NCI-H187 (cell line): ENCODE data around the gene GLRX2.
"Not testable (repeated sequence)": the region's sequence is repeated elsewhere in the genome, so short reads cannot be mapped to it uniquely, and the experiment has no call there.

ENCODE experiments used
- DNase-seq, 2 experiments: peaks; one replicate each; lab custom pipeline; 2025; lab: John Stamatoyannopoulos, UW

Gene GLRX2

DNA sequence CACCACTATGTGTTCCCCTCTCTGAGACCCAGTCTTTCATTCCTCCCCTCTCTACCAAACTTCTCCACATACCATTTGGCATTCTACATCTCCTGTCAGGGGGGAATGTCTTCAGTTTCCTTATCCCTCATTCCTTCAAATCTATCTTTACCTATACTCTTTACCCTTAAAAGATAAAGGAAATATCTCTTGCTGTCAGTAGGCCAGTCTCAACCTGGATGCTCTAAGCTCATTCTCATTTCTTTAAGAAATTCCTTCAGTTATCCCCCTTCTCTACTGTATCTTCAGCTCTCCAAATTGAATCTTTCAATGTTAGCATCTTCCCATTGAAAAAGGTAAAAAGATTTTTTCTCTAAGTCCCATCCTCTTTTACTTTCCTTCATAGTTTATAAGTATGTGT, 39.3 kb downstream of the GLRX2 start:
- no peak for DNase-seq

DNA sequence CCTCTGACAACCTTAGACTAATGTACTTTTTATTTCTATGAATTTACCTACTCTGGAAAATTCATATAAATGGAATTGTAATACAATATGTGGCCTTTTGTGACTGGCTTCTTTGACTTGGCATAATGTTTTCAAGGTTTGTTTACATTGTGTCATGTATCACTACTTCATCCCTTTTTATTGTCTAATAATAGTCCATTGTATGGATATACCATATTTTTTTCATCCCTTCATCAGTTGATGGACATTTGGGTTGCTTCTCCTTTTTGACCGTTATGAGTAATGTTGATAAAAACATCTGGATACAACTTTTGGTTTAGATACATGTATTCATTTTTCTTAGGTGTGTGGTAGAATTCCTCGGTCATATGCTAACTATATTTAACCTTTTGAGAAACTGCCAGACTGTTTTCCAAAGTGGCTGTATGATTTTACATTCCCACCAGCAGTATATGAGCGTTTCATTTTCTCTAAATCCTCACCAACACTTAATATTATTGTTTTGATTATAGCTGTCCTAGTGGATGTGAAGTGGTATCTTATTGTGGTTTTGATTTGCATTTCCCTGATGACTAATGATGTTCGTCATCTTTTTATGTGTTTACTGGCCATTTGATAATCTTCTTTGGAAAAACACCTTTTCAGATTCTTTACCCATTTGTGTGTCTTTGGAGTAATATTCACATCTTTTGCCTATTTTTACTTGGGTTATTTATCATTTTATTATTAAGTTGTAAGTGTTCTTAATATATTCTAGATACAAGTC, 42.3 kb downstream of the GLRX2 start:
- DNase-seq: no peak

DNA sequence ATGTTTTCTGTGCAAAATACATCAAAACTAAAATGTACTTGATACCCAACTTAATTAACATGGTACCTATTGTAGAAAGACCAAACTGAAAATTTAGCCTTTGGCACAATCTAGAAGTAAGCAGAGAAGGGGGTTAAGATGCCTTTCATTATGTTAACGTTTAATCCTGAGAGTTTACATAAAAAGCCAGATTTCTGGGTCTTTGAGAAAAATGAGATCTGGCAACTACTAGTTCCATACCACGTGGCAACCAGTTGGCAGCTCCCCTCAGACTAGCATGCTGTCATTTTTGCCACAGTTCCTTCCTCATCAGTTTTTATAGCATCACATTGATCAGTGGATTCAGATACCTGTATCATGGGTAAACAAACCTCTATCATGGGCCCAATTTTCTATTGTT, 44.3 kb downstream of the GLRX2 start:
- DNase-seq: no peak

DNA sequence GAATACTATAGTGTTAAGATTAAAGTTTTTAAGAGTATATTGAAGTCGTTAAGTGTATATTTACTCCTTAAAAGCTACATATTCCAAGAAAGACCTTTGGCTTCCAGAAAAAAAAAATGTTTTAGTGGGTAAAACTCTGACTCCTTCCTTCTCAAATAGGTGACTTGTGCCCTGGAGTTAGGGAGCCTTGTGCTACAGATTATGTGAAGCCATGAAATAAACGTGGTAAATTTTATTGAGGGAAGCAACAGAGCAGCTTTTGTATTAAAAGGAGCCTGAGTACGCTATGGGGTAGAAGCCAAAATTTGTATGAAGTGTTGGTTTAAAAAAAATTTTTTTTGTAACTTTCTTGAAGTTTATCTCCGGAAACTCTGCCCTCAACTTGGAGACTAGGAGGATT, 44.8 kb downstream of the GLRX2 start:
- DNase-seq: no peak

DNA sequence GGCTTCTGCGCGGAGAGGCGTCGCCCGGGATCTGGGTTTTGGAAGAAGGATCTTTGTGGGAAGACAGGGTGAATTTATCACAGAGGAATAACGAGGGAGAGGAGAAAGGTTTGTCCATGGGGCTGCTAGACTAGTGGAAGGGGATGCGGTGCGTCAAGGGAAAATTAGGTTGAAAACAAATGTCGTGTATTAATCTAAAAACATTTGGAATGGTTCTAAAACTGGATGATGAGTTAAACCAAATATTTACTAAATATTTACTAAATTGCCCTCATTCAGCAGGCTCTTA, 45.2 kb downstream of the GLRX2 start:
- DNase-seq: no peak

DNA sequence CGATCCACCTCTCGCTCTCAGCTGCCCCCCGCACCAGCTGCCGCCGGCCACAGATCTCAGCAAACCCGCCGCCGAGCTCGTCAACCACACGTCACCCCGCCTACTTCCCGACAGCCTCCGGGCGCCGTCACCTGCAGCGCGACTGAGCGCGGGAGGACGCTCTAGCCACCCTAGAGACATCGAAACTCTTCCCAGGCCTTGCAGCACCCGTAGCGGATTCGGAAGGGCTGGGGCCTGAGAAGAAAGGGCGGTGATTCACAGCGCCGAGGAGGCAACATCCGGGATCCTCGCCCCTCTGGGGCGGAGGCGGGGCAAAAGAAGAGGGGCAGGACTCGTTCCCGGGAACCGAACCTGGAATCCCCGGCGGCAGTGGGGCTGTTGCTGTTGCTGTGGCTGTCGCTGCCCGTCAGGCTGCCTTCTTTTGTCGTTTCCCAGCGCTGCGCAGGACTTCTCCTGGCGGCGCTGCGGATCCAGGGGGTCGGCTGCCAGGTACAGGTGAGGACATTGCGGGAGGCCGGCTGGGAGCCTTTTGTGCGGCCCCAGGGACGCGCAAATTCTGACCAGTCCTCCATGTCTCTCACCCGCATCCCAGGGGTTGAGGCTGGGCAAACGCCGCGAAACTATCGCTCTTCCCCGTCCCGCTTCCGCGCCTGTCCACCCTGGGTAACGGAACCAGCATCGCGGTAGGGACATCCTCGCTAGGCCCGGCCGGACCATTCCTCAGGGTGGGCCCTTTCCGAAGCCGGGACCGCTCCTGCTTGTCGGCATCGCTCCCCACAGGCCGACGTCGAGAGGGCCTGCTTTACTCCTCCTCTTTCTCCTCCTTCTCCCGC, 45.7 kb downstream of the GLRX2 start, which contains the start of the genes RO60 and UCHL5:
Gene RO60 (plus strand): TSS at position 331 of the 833 bp plus-strand sequence. CDS start 9,443 bp downstream, outside the sequence.
Gene UCHL5 (minus strand): TSS at position 79 of the 833 bp plus-strand sequence. CDS start 100 bp downstream, outside the sequence.
- DNase-seq: peak; percentile 98 to 99

DNA sequence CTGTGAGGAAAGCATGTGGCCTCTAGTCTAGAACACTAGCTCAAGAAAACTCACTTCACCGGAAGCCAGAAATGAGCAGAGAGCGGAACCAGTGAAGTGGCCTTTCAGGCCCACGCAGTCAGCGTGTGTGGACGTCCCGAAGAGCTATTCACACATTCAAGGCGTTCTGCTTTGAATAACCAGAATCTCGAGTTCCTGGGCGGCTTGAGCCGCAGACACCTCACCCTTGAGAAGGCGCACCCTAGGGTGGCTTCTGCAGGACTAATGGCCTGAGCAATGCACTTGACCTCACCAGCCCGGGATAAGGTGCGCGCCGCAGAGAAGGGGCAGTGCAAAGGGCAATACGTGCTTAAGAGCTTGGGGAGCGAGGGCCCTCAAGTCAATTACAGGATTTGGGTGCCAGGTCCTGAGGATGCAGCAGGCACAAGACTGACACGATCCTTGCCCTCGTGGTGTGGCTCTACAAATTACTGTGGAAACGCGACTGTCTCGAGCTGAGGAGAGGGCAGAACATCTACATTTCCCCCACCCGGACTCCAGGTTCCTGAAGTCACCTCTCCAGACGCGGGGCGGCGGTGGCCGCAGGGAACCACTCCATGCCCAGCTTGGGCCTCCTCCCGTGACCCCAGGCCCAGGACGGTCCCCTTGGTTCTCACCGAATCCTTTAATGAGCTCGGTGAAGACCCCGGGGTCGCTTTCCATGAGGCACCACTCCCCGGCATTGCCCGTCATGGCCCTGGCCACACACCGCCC, 46.5 kb downstream of the GLRX2 start:
- peak; percentile 36 to 60 for DNase-seq

DNA sequence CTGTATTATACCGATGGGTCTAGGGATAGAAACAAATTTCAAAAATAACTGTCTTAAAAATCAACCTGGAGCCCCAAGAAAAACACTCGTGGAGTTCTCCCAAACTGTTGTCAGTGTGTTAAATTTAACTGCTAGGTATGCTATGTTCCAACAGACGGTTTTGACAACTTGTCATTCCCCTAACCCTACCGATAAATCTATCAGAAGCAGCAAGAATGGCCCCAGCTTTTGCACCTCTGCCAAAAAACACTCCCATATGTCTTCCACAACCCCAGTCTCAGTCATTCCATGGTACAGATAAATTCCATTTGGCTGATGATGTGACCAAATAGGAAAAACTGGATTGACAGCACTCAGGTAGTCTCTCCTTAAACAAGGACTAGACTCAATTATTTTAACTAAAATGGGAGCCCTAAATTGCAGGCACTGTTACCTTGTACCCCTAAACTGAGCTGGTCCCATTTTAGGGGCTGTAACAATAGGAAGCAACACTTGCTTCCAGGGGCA, 51.0 kb downstream of the GLRX2 start:
- no peak for DNase-seq

DNA sequence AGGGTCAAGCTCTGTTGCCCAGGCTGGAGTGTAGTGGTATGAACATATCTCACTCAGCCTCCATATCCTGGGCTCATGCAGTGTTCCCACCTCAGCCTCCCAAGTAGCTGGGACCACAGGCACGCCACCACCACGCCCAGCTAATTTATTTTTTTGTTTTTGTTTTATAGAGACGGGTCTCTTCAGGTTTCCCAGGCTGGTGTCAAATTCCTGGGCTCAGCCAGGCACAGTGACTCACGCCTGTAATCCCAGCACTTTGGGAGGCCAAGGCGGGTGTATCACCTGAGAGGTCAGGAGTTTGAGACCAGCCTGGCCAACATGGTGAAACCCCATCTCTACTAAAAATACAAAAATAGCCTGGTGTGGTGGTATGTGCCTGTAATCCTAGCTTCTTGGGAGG, 56.3 kb downstream of the GLRX2 start:
- not testable (repeated sequence) for DNase-seq
